ENCODE measurements around the gene HOXC12. TPM values are rescaled to one million over a fixed set of nuclear protein-coding genes. Genes with fewer than 3 reads are reported as not detected.

The HOXC12 gene
- total and polyA plus RNA-seq, 2 of the 8 experiments (the other 6 are each of a cell fraction or from before 2014, with no cell fraction given), result not detected

DNA sequence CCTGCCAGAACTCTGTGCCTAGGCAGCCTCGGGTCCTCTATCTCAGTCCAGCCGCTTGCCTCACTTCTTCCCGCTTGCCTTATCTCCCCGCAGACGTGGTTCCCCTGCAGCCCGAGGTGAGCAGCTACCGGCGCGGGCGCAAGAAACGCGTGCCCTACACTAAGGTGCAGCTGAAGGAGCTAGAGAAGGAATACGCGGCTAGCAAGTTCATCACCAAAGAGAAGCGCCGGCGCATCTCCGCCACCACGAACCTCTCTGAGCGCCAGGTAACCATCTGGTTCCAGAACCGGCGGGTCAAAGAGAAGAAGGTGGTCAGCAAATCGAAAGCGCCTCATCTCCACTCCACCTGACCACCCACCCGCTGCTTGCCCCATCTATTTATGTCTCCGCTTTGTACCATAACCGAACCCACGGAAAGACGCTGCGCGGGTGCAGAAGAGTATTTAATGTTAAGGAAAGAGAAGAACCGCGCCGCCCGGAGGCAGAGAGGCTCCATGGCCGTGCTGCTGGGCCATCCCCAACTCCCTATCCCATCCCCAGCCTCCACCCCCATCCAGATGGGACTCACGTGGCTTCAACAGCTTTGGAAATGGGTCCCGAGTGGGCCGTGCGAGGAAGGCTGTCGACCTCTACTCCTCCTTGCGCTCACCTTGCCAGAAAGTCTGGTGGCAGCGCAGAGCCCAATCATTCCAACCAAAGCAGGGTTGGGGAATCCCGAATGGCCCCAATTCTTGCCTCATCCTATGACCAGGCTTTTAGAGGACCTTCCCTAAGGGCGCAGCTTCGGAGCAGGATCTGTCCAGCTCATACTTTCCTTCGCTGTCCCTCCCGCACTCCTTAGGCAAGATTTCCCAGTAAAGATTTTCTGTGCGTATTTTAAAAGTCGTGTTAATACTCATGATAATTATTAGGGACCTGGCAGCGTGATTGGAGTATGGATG is 9.5 kb upstream of the HOXC12 start (continued):
- TF ChIP-seq TAF7 (optimal IDR thresholded peaks at IDR 0.05; ENCODE audit: borderline replicate concordance, low read depth, low read length) (no peak), BRCA1 (IDR thresholded peaks at IDR 0.05; ENCODE audit: low read depth, low read length) (no peak), CTBP2 (IDR thresholded peaks at IDR 0.05; ENCODE audit: borderline replicate concordance, insufficient read depth, insufficient read length, low read length) (peak; percentile 22), GABPA (IDR thresholded peaks at IDR 0.05; ENCODE audit: borderline replicate concordance, insufficient read depth, low read length) (no peak), SP1 (IDR thresholded peaks at IDR 0.05; ENCODE audit: low read depth, low read length) (no peak), POU5F1 (IDR thresholded peaks at IDR 0.05; ENCODE audit: low read depth, low read length) (no peak), EZH2 (IDR thresholded peaks at IDR 0.05; ENCODE audit: low read depth, low read length, severe bottlenecking) (peak; percentile 98), RFX5 (IDR thresholded peaks at IDR 0.05; ENCODE audit: borderline replicate concordance, low read depth, low read length) (no peak), JUN (IDR thresholded peaks at IDR 0.05; ENCODE audit: low read depth, low read length) (no peak), CEBPB (IDR thresholded peaks at IDR 0.05; ENCODE audit: low read depth, low read length) (no peak), SAP30 (IDR thresholded peaks at IDR 0.05; ENCODE audit: insufficient read depth, insufficient replicate concordance, low read length) (no peak), PHF8 (conservative IDR thresholded peaks at IDR 0.05; ENCODE audit: low read depth, low read length) (no peak), EP300 (IDR thresholded peaks at IDR 0.05; ENCODE audit: borderline replicate concordance in 1 of 2, low read depth in 2 of 2, low read length in 2 of 2) (no peak), BCL11A (IDR thresholded peaks at IDR 0.05; ENCODE audit: low read depth in 2 of 2, low read length in 2 of 2) (no peak), FOSL1 (IDR thresholded peaks at IDR 0.05; ENCODE audit: insufficient read depth, low read depth, low read length) (no peak), KDM4A (IDR thresholded peaks at IDR 0.05; ENCODE audit: low read depth, low read length, severe bottlenecking) (peak; percentile 17), ASH2L (IDR thresholded peaks at IDR 0.05; ENCODE audit: low read length) (no peak), SIRT6 (IDR thresholded peaks at IDR 0.05; ENCODE audit: low read length) (no peak)
- TF ChIP-seq, protein P1, sequence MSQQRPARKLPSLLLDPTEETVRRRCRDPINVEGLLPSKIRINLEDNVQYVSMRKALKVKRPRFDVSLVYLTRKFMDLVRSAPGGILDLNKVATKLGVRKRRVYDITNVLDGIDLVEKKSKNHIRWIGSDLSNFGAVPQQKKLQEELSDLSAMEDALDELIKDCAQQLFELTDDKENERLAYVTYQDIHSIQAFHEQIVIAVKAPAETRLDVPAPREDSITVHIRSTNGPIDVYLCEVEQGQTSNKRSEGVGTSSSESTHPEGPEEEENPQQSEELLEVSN (IDR thresholded peaks at IDR 0.05), result no peak
- TF ChIP-seq, protein P2, sequence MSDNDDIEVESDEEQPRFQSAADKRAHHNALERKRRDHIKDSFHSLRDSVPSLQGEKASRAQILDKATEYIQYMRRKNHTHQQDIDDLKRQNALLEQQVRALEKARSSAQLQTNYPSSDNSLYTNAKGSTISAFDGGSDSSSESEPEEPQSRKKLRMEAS (IDR thresholded peaks at IDR 0.05), result no peak
- TF ChIP-seq, protein P3, sequence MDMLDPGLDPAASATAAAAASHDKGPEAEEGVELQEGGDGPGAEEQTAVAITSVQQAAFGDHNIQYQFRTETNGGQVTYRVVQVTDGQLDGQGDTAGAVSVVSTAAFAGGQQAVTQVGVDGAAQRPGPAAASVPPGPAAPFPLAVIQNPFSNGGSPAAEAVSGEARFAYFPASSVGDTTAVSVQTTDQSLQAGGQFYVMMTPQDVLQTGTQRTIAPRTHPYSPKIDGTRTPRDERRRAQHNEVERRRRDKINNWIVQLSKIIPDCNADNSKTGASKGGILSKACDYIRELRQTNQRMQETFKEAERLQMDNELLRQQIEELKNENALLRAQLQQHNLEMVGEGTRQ (IDR thresholded peaks at IDR 0.05; ENCODE audit: low read length), result no peak

Data from H1 (cell line).